Mesenchymal stem cell (in vitro differentiated cells and primary cell): ENCODE results near the gene IFT88.
"Not testable (repeated sequence)": the region's sequence is repeated elsewhere in the genome, so short reads cannot be mapped to it uniquely, and the experiment has no call there.

ENCODE experiments used
- DNase-seq: peaks from one replicate; pipeline ENCODE4 v3.0.0-alpha.2; 2013
- H2AFZ ChIP-seq: one replicate; pipeline ENCODE4 v1.6.1; 2013; ENCODE audit warnings: low read depth, mild to moderate bottlenecking, control low read depth, inconsistent platforms, low read length, moderate library complexity
- H2AK5ac ChIP-seq: 2 replicates; pipeline ENCODE4 v1.6.1; 2013; ENCODE audit warnings: low read length, moderate library complexity, mild to moderate bottlenecking, inconsistent platforms; ENCODE audit not compliant: severe bottlenecking
- H2BK120ac ChIP-seq: one replicate; pipeline ENCODE4 v1.6.1; 2013; ENCODE audit warnings: low read depth, mild to moderate bottlenecking, inconsistent platforms, low read length, moderate library complexity
- H2BK12ac ChIP-seq, 2 experiments: one replicate each; pipeline ENCODE4 v1.6.1; 2013; ENCODE audit warnings: inconsistent platforms in 2 of 2, low read length in 2 of 2, mild to moderate bottlenecking in 2 of 2, moderate library complexity in 2 of 2, control low read depth in 1 of 2
- H2BK15ac ChIP-seq: one replicate; pipeline ENCODE4 v1.6.1; 2013; ENCODE audit warnings: mild to moderate bottlenecking, low read depth, inconsistent platforms; ENCODE audit not compliant: poor library complexity, severe bottlenecking
- H2BK5ac ChIP-seq: 2 replicates; pipeline ENCODE4 v1.6.1; 2013; ENCODE audit warnings: low read depth, mild to moderate bottlenecking, low read length, control low read depth, inconsistent platforms; ENCODE audit not compliant: poor library complexity, severe bottlenecking
- H3K14ac ChIP-seq, 2 experiments: one replicate each; pipeline ENCODE4 v1.6.1; 2013; ENCODE audit warnings: inconsistent platforms in 2 of 2, low read length in 2 of 2, control low read depth in 1 of 2, mild to moderate bottlenecking in 1 of 2, moderate library complexity in 1 of 2
- H3K18ac ChIP-seq, 2 experiments: one replicate each; pipeline ENCODE4 v1.6.1; 2013; ENCODE audit warnings: inconsistent platforms in 2 of 2, low read length in 2 of 2, control low read depth in 1 of 2, low read depth in 1 of 2, mild to moderate bottlenecking in 1 of 2
- H3K23ac ChIP-seq, 2 experiments: one replicate each; pipeline ENCODE4 v1.6.1; 2013; ENCODE audit warnings: inconsistent platforms in 2 of 2, low read length in 2 of 2, mild to moderate bottlenecking in 2 of 2, moderate library complexity in 2 of 2, control low read depth in 1 of 2
- H3K27ac ChIP-seq: 2 replicates; pipeline ENCODE4 v1.5.1; 2013; ENCODE audit warnings: mild to moderate bottlenecking, moderate library complexity, low read length, control low read depth, inconsistent platforms; ENCODE audit not compliant: poor library complexity, severe bottlenecking
- H3K27me3 ChIP-seq, 2 experiments: 2 replicates each; pipeline versions ENCODE4 v1.6.1 to v1.7.0; 2013; ENCODE audit warnings: low read length in 2 of 2, mild to moderate bottlenecking in 2 of 2, moderate library complexity in 2 of 2, control low read depth in 1 of 2, inconsistent platforms in 1 of 2; ENCODE audit not compliant: control insufficient read depth in 1 of 2, insufficient read depth in 1 of 2
- H3K36me3 ChIP-seq, 2 experiments: 2 replicates each; pipeline versions ENCODE4 v1.6.1 to v1.7.0; 2013; ENCODE audit warnings: low read length in 2 of 2, control low read depth in 1 of 2, inconsistent platforms in 1 of 2, low read depth in 1 of 2, mild to moderate bottlenecking in 1 of 2; ENCODE audit not compliant: insufficient read depth in 2 of 2, control insufficient read depth in 1 of 2
- H3K4ac ChIP-seq, 2 experiments: one replicate each; pipeline ENCODE4 v1.6.1; 2013; ENCODE audit warnings: inconsistent platforms in 2 of 2, low read length in 2 of 2, mild to moderate bottlenecking in 2 of 2, moderate library complexity in 2 of 2, control low read depth in 1 of 2, low read depth in 1 of 2
- H3K4me1 ChIP-seq: 2 replicates; pipeline ENCODE4 v1.6.1; 2013; ENCODE audit warnings: low read depth, low read length, control low read depth; ENCODE audit not compliant: control insufficient read depth, insufficient read depth
- H3K4me2 ChIP-seq: 2 replicates; pipeline ENCODE4 v1.6.1; 2013; ENCODE audit warnings: low read length, mild to moderate bottlenecking, inconsistent platforms; ENCODE audit not compliant: poor library complexity, severe bottlenecking
- H3K4me3 ChIP-seq, 2 experiments: 2 replicates each; pipeline versions ENCODE4 v1.5.1 to v1.7.0; 2013; ENCODE audit warnings: low read length in 2 of 2, mild to moderate bottlenecking in 2 of 2, control low read depth in 1 of 2, low read depth in 1 of 2; ENCODE audit not compliant: insufficient read depth in 1 of 2
- H3K79me1 ChIP-seq: replicated peaks from 2 replicates; pipeline ENCODE4 v1.6.1; 2013; ENCODE audit warnings: mild to moderate bottlenecking, control low read depth, low read length, inconsistent platforms; ENCODE audit not compliant: poor library complexity, severe bottlenecking
- H3K9ac ChIP-seq: 2 replicates; pipeline ENCODE4 v1.7.0; 2013; ENCODE audit warnings: mild to moderate bottlenecking, low read length, moderate library complexity
- H3K9me3 ChIP-seq: 2 replicates; pipeline ENCODE4 v1.7.0; 2013; ENCODE audit warnings: mild to moderate bottlenecking, low read length; ENCODE audit not compliant: control insufficient read depth
- H4K8ac ChIP-seq: one replicate; pipeline ENCODE4 v1.6.1; 2013; ENCODE audit warnings: inconsistent platforms, mild to moderate bottlenecking, low read length, moderate library complexity
- H4K91ac ChIP-seq: one replicate; pipeline ENCODE4 v1.6.1; 2013; ENCODE audit warnings: mild to moderate bottlenecking, low read length, inconsistent platforms
- WGBS: methylation state at CpG from one replicate; pipeline ENCODE4 v1.1.7; 2013; ENCODE audit warnings: mixed read lengths; 5-methylcytosine and 5-hydroxymethylcytosine counted together

The IFT88 gene

GRCh38 chr13:20681481-20681880, 114.5 kb downstream of the IFT88 start:
- not testable (repeated sequence) for H3K36me3 ChIP-seq, H2AK5ac ChIP-seq, H3K14ac ChIP-seq, H2BK5ac ChIP-seq, H3K4me3 ChIP-seq, H3K23ac ChIP-seq, H3K18ac ChIP-seq, H3K79me1 ChIP-seq, H3K9me3 ChIP-seq, H3K9ac ChIP-seq, H4K8ac ChIP-seq, H4K91ac ChIP-seq, H3K4ac ChIP-seq, H2AFZ ChIP-seq, H3K4me2 ChIP-seq, H2BK12ac ChIP-seq, H3K4me1 ChIP-seq, H2BK15ac ChIP-seq, H3K27ac ChIP-seq, H2BK120ac ChIP-seq
- H3K27me3 ChIP-seq, result peaks cover 0 to 30% of the 10 kb centered on the region in 2 experiments
- peak; percentile 16 for DNase-seq
- WGBS, result 79% methylated on average over 3 of the region's 5 CpGs

GRCh38 chr13:20682061-20682460, 115.1 kb downstream of the IFT88 start:
- Histone ChIP-seq H3K27me3 (peaks cover 0 to 28% of the 10 kb centered on the region in 2 experiments), H2AK5ac (no peak overlapping the region), H3K4me3 (no peak overlapping the region), H3K18ac (no peak overlapping the region), H3K27ac (no peak overlapping the region), H3K9ac (no peak overlapping the region), H4K91ac (no peak overlapping the region), H3K36me3 (no peaks in the 10 kb centered on the region), H3K14ac (no peak overlapping the region), H2BK120ac (no peak overlapping the region), H3K9me3 (no peaks in the 10 kb centered on the region), H2BK15ac (no peak overlapping the region), H3K4me1 (no peaks in the 10 kb centered on the region), H3K4me2 (no peak overlapping the region), H2BK12ac (no peak overlapping the region), H3K4ac (no peak overlapping the region), H4K8ac (no peak overlapping the region), H2AFZ (no peak overlapping the region), H2BK5ac (no peak overlapping the region), H3K23ac (no peak overlapping the region), H3K79me1 (no peaks in the 10 kb centered on the region)
- WGBS, result no CpG with 5 or more reads among the region's 1 CpG
- DNase-seq, result no peak

- no peak for DNase-seq
- Histone ChIP-seq H3K27ac (no peak overlapping the region), H3K4me2 (no peak overlapping the region), H2AFZ (no peak overlapping the region), H2AK5ac (no peak overlapping the region), H3K27me3 (peaks cover 0 to 22% of the 10 kb centered on the region in 2 experiments), H4K8ac (no peak overlapping the region), H3K14ac (no peak overlapping the region), H3K9me3 (no peaks in the 10 kb centered on the region), H3K4ac (no peak overlapping the region), H3K79me1 (no peaks in the 10 kb centered on the region), H2BK5ac (no peak overlapping the region), H2BK15ac (no peak overlapping the region), H2BK120ac (no peak overlapping the region), H3K23ac (no peak overlapping the region), H3K9ac (no peak overlapping the region), H3K18ac (no peak overlapping the region), H2BK12ac (no peak overlapping the region), H3K36me3 (peaks cover 0 to 2% of the 10 kb centered on the region in 2 experiments), H4K91ac (no peak overlapping the region), H3K4me1 (no peaks in the 10 kb centered on the region), H3K4me3 (no peak overlapping the region)
- WGBS, result 96% methylated on average over 4 of the region's 4 CpGs
Observed at GRCh38 chr13:20684041-20684440, 117.1 kb downstream of the IFT88 start.

GRCh38 chr13:20684546-20684945, 117.6 kb downstream of the IFT88 start:
- no peak overlapping the region for H2BK15ac ChIP-seq
- H3K27ac ChIP-seq, result no peak overlapping the region
- H2BK5ac ChIP-seq, result no peak overlapping the region
- no peak overlapping the region for H3K4ac ChIP-seq
- H3K18ac ChIP-seq, result no peak overlapping the region
- H3K36me3 ChIP-seq, result peaks cover 0 to 2% of the 10 kb centered on the region in 2 experiments
- no peaks in the 10 kb centered on the region for H3K79me1 ChIP-seq
- H4K8ac ChIP-seq, result no peak overlapping the region
- no peak overlapping the region for H2BK12ac ChIP-seq
- H3K14ac ChIP-seq, result no peak overlapping the region
- H3K27me3 ChIP-seq, result peaks cover 0 to 17% of the 10 kb centered on the region in 2 experiments
- no peak overlapping the region for H3K9ac ChIP-seq
- no peak overlapping the region for H3K4me2 ChIP-seq
- H3K4me3 ChIP-seq, result no peak overlapping the region
- DNase-seq, result no peak
- no peak overlapping the region for H2BK120ac ChIP-seq
- H4K91ac ChIP-seq, result no peak overlapping the region
- no peak overlapping the region for H2AK5ac ChIP-seq
- no peaks in the 10 kb centered on the region for H3K4me1 ChIP-seq
- no peak overlapping the region for H2AFZ ChIP-seq
- H3K23ac ChIP-seq, result no peak overlapping the region
- no peaks in the 10 kb centered on the region for H3K9me3 ChIP-seq
- WGBS, result 88% methylated on average over 18 of the region's 18 CpGs
